ENCODE results near the gene STK32B. TPM values are rescaled to one million over a fixed set of nuclear protein-coding genes. Genes with fewer than 3 reads are reported as not detected.
A peak's percentile ranks its signal among the peaks of the same experiment; 100 is the strongest.

The STK32B gene
- total RNA-seq, 2 donors from 2014 or later, result 0.09 to 7.3 TPM

GRCh38 chr4:5142726-5143125, 91.4 kb downstream of the STK32B start:
- Histone ChIP-seq H3K4me3 (no peak overlapping the region), H3K27ac (no peak overlapping the region), H3K9me3 (no peaks in the 10 kb centered on the region), H3K36me3 (no peaks in the 10 kb centered on the region), H3K4me1 (replicated peaks) (no peaks in the 10 kb centered on the region), H3K27me3 (replicated peaks; ENCODE audit: insufficient read depth) (no peaks in the 10 kb centered on the region)
- intact Hi-C loops (cut with DNase I), result no loop called here
- TF ChIP-seq POLR2AphosphoS5 (IDR thresholded peaks at IDR 0.05), result no peak
- no peak for TF ChIP-seq POLR2A (IDR thresholded peaks at IDR 0.05)
- TF ChIP-seq CTCF (IDR thresholded peaks at IDR 0.05), result peak in 3 of 4 experiments; percentile 38 to 56 (median 43)
- DNase-seq (ENCODE audit: low spot score), result peak; percentile 23
- WGBS, result 87% methylated on average over 3 of the region's 3 CpGs

- no peak for DNase-seq (ENCODE audit: low spot score)
- H3K27me3 ChIP-seq (replicated peaks; ENCODE audit: insufficient read depth), result no peaks in the 10 kb centered on the region
- TF ChIP-seq POLR2AphosphoS5 (IDR thresholded peaks at IDR 0.05) (no peak), CTCF (IDR thresholded peaks at IDR 0.05) (no peak), POLR2A (IDR thresholded peaks at IDR 0.05) (no peak)
- intact Hi-C loops (cut with DNase I), result no loop called here
- H3K4me1 ChIP-seq (replicated peaks), result no peaks in the 10 kb centered on the region
- no peaks in the 10 kb centered on the region for H3K9me3 ChIP-seq
- H3K36me3 ChIP-seq, result no peaks in the 10 kb centered on the region
- H3K4me3 ChIP-seq, result no peak overlapping the region
- no peak overlapping the region for H3K27ac ChIP-seq
- 93% methylated on average over 3 of the region's 3 CpGs for WGBS
Measured at GRCh38 chr4:5143306-5143861, 92.1 kb downstream of the STK32B start.

- Histone ChIP-seq H3K4me3 (no peak overlapping the region), H3K9me3 (no peaks in the 10 kb centered on the region), H3K27me3 (replicated peaks; ENCODE audit: insufficient read depth) (no peaks in the 10 kb centered on the region), H3K36me3 (no peaks in the 10 kb centered on the region), H3K27ac (no peak overlapping the region), H3K4me1 (replicated peaks) (no peaks in the 10 kb centered on the region)
- intact Hi-C loops (cut with DNase I), result no loop called here
- no peak for TF ChIP-seq CTCF (IDR thresholded peaks at IDR 0.05)
- no peak for TF ChIP-seq POLR2A (IDR thresholded peaks at IDR 0.05)
- TF ChIP-seq POLR2AphosphoS5 (IDR thresholded peaks at IDR 0.05), result no peak
- 87% methylated on average over 4 of the region's 4 CpGs for WGBS
- DNase-seq (ENCODE audit: low spot score), result no peak
Measured at GRCh38 chr4:5143940-5144339, 92.7 kb downstream of the STK32B start.

GRCh38 chr4:5144384-5144783, 93.1 kb downstream of the STK32B start:
- Histone ChIP-seq H3K36me3 (no peaks in the 10 kb centered on the region), H3K27me3 (replicated peaks; ENCODE audit: insufficient read depth) (no peaks in the 10 kb centered on the region), H3K9me3 (no peaks in the 10 kb centered on the region), H3K4me1 (replicated peaks) (no peaks in the 10 kb centered on the region), H3K27ac (no peak overlapping the region), H3K4me3 (no peak overlapping the region)
- TF ChIP-seq CTCF (IDR thresholded peaks at IDR 0.05) (no peak), POLR2A (IDR thresholded peaks at IDR 0.05) (no peak), POLR2AphosphoS5 (IDR thresholded peaks at IDR 0.05) (no peak)
- intact Hi-C loops (cut with DNase I), result no loop called here
- 74% methylated on average over 2 of the region's 2 CpGs for WGBS
- DNase-seq (ENCODE audit: low spot score), result no peak

- WGBS, result 79% methylated on average over 6 of the region's 6 CpGs
- TF ChIP-seq POLR2A (IDR thresholded peaks at IDR 0.05) (no peak), POLR2AphosphoS5 (IDR thresholded peaks at IDR 0.05) (no peak), CTCF (IDR thresholded peaks at IDR 0.05) (no peak)
- Histone ChIP-seq H3K27me3 (replicated peaks; ENCODE audit: insufficient read depth) (no peaks in the 10 kb centered on the region), H3K4me1 (replicated peaks) (no peaks in the 10 kb centered on the region), H3K27ac (no peak overlapping the region), H3K9me3 (no peaks in the 10 kb centered on the region), H3K36me3 (no peaks in the 10 kb centered on the region), H3K4me3 (no peak overlapping the region)
- intact Hi-C loops (cut with DNase I), result no loop called here
- DNase-seq (ENCODE audit: low spot score), result no peak
Measured at GRCh38 chr4:5146248-5146647, 95.0 kb downstream of the STK32B start.
